Activated CD8-positive, alpha-beta T cell treated with anti-CD3 and anti-CD28 coated beads for 36 hours (primary cell): ENCODE measurements around the gene BNC2. TPM values are rescaled to one million over a fixed set of nuclear protein-coding genes. Genes with fewer than 3 reads are reported as not detected.

Experiments used
- ATAC-seq: fragments of 200-7000 bp; cut with Tn5 transposase; one replicate; pipeline ENCODE4 v1.10.0; 2021; ENCODE audit warnings: mild to moderate bottlenecking, moderate library complexity
- CTCF ChIA-PET: fragments of 350-600 bp; sonication (Branson Sonifier 250); formaldehyde crosslinking; loops from one replicate; lab custom pipeline; 2021; ENCODE audit warnings: antibody characterized with exemption; lab: Charles Lee
- POLR2A ChIA-PET: fragments of 350-600 bp; sonication (Branson Sonifier 250); formaldehyde crosslinking; loops from one replicate; lab custom pipeline; 2021; ENCODE audit warnings: antibody characterized with exemption; lab: Charles Lee
- DNase-seq: peaks from one replicate; pipeline ENCODE4 v3.0.0-alpha.2; 2020
- H3K27ac Mint-ChIP-seq: one replicate; pipeline ENCODE4 v1.8.0; 2021; ENCODE audit warnings: mild to moderate bottlenecking, mixed read lengths
- H3K27me3 Mint-ChIP-seq: one replicate; pipeline ENCODE4 v1.8.0; 2021; ENCODE audit warnings: mixed read lengths
- H3K36me3 Mint-ChIP-seq: one replicate; pipeline ENCODE4 v1.8.0; 2021; ENCODE audit warnings: low read depth, mixed read lengths
- H3K4me1 Mint-ChIP-seq: one replicate; pipeline ENCODE4 v1.8.0; 2021; ENCODE audit warnings: low read depth, mixed read lengths
- H3K4me3 Mint-ChIP-seq: one replicate; pipeline ENCODE4 v1.8.0; 2021; ENCODE audit warnings: mild to moderate bottlenecking, moderate library complexity, mixed read lengths
- H3K9me3 Mint-ChIP-seq: one replicate; pipeline ENCODE4 v1.8.0; 2021; ENCODE audit warnings: mixed read lengths
- CTCF ChIP-seq: fragments of 200-600 bp; IDR thresholded peaks from one replicate; pipeline ENCODE4 v1.8.0; 2022; ENCODE audit warnings: antibody characterized with exemption, mild to moderate bottlenecking
- intact Hi-C: fragments of 100-400 bp; cut with micrococcal nuclease; formaldehyde crosslinking; loops from one replicate; pipeline ENCODE4 v1.10.0; 2022
- total RNA-seq, 2 experiments: library from RNA; stranded (reverse); gene quantifications; one replicate each; pipeline ENCODE4 v1.2.3, GENCODE V29; 2021

BNC2 gene
- total RNA-seq, 2 experiments from 2014 or later = not detected

GRCh38 chr9:16833296-16833835 is 37.1 kb downstream of the BNC2 start:
- H3K27me3 Mint-ChIP-seq = peaks cover 6% of the 10 kb centered on the region
- CTCF ChIA-PET = no interaction called here
- no peak overlapping the region for H3K4me3 Mint-ChIP-seq
- H3K36me3 Mint-ChIP-seq = no peaks in the 10 kb centered on the region
- intact Hi-C loops = no loop called here
- POLR2A ChIA-PET = no interaction called here
- peaks cover 5% of the 10 kb centered on the region for H3K9me3 Mint-ChIP-seq
- ATAC-seq = no peak
- no peaks in the 10 kb centered on the region for H3K4me1 Mint-ChIP-seq
- DNase-seq = no peak
- no peak for TF ChIP-seq CTCF
- no peak overlapping the region for H3K27ac Mint-ChIP-seq

DNA sequence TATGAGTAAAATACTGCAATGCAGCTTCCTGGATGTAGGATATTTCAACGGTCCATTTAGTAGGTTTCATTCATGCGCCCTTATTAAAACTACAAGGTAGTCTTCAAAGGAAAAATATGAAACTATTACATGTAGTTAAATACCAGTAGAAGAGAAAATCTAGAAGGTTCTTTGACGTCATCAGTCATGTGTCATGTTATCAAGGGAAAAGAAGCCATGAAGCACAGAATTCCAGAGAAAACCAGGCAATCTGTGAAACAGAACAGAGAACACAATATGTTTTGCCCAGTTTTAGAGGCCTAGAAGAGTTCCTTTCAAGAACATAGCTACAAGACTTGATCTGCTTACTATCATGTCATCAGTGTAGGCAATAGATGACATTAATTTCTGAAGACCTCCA is 38.4 kb downstream of the BNC2 start:
- H3K4me3 Mint-ChIP-seq = no peak overlapping the region
- H3K9me3 Mint-ChIP-seq = peaks cover 5% of the 10 kb centered on the region
- TF ChIP-seq CTCF = no peak
- ChIA-PET POLR2A (no interaction called here), CTCF (no interaction called here)
- peaks cover 13% of the 10 kb centered on the region for H3K27me3 Mint-ChIP-seq
- H3K36me3 Mint-ChIP-seq = no peaks in the 10 kb centered on the region
- no peak for DNase-seq
- H3K27ac Mint-ChIP-seq = no peak overlapping the region
- no peak for ATAC-seq
- no peaks in the 10 kb centered on the region for H3K4me1 Mint-ChIP-seq
- intact Hi-C loops = no loop called here

GRCh38 chr9:16830806-16831205 is 39.7 kb downstream of the BNC2 start:
- POLR2A ChIA-PET = no interaction called here
- CTCF ChIA-PET = no interaction called here
- Mint-ChIP-seq H3K4me3 (no peak overlapping the region), H3K4me1 (no peaks in the 10 kb centered on the region), H3K27ac (no peak overlapping the region), H3K9me3 (peaks cover 5% of the 10 kb centered on the region), H3K36me3 (no peaks in the 10 kb centered on the region), H3K27me3 (peaks cover 13% of the 10 kb centered on the region)
- ATAC-seq (no peak), DNase-seq (no peak)
- TF ChIP-seq CTCF = no peak
- intact Hi-C loops = no loop called here

- ChIA-PET POLR2A (no interaction called here), CTCF (no interaction called here)
- no peaks in the 10 kb centered on the region for H3K36me3 Mint-ChIP-seq
- peaks cover 5% of the 10 kb centered on the region for H3K9me3 Mint-ChIP-seq
- peaks cover 13% of the 10 kb centered on the region for H3K27me3 Mint-ChIP-seq
- TF ChIP-seq CTCF = no peak
- no peaks in the 10 kb centered on the region for H3K4me1 Mint-ChIP-seq
- intact Hi-C loops = no loop called here
- no peak for DNase-seq
- ATAC-seq = no peak
- no peak overlapping the region for H3K27ac Mint-ChIP-seq
- no peak overlapping the region for H3K4me3 Mint-ChIP-seq
Observed at GRCh38 chr9:16828340-16829281, 41.9 kb downstream of the BNC2 start.

- no peak overlapping the region for H3K4me3 Mint-ChIP-seq
- no peak overlapping the region for H3K27ac Mint-ChIP-seq
- intact Hi-C loops = no loop called here
- no peaks in the 10 kb centered on the region for H3K9me3 Mint-ChIP-seq
- DNase-seq (no peak), ATAC-seq (no peak)
- ChIA-PET POLR2A (no interaction called here), CTCF (interaction anchor here (0.8 kb wide), 1 partner anchor 129 kb away, joined by 3 read pairs; no protein-coding TSS in a partner anchor)
- H3K4me1 Mint-ChIP-seq = no peaks in the 10 kb centered on the region
- no peaks in the 10 kb centered on the region for H3K36me3 Mint-ChIP-seq
- H3K27me3 Mint-ChIP-seq = peaks cover 11% of the 10 kb centered on the region
- TF ChIP-seq CTCF = no peak
Observed at GRCh38 chr9:16825971-16826625, 44.4 kb downstream of the BNC2 start.
